ENCODE measurements around the gene MAP3K6. TPM values are rescaled to one million over a fixed set of nuclear protein-coding genes. Genes with fewer than 3 reads are reported as not detected.

MAP3K6 gene
- total and polyA plus RNA-seq, 3 experiments from 2014 or later, result 6.0 to 7.1 (median 6.9) TPM

- H3K4me3 ChIP-seq (ENCODE audit: low read length), result no peak overlapping the region
- no peak for DNase-seq
- H3K27ac ChIP-seq (ENCODE audit: low read depth, low read length), result no peak overlapping the region
- H3K27me3 ChIP-seq (ENCODE audit: insufficient read depth, low read length, poor library complexity, severe bottlenecking), result peaks cover 9% of the 10 kb centered on the region
- H3K4me3 Mint-ChIP-seq, result no peak overlapping the region
- H3K27me3 Mint-ChIP-seq, result peaks cover 4% of the 10 kb centered on the region in 2 donors
- peaks cover 7% of the 10 kb centered on the region for H3K4me1 ChIP-seq (ENCODE audit: insufficient read depth, low read length)
- POLR2A ChIA-PET, result no interaction called here
- no peaks in the 10 kb centered on the region for H3K36me3 Mint-ChIP-seq
- no peaks in the 10 kb centered on the region for H3K9me3 ChIP-seq (ENCODE audit: low read length)
- no peaks in the 10 kb centered on the region for H3K36me3 ChIP-seq (ENCODE audit: insufficient read depth, low read length)
- H3K4me1 Mint-ChIP-seq, result peaks cover 3 to 8% (median 3%) of the 10 kb centered on the region in 3 donors
- CTCF ChIA-PET, result interaction anchor here (1.9 kb wide), 1 partner anchor 70 kb away, joined by 5 read pairs; no protein-coding TSS in a partner anchor
- H3K27ac Mint-ChIP-seq, result no peak overlapping the region
- no peaks in the 10 kb centered on the region for H3K9me3 Mint-ChIP-seq
Observed at GRCh38 chr1:27316860-27317259, 49.9 kb downstream of the MAP3K6 start.

DNA sequence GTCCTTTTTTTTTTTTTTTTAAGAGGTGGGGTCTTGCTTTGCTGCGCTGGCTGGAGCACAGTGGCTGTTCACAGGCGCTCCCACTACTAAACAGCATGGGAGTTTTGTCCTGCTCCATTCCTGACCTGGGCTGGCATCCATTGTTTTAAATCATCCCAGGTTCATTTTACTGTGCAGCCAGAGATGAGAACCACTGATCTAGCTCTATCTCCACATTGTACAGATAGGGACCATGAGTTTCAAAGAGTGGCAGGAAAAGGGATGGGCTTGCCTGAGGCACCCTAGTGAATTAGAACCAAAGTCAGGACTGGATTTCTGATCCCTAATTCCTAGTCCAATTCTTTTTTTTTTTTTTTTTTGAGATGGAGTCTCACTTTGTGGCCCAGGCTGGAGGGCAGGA is 52.0 kb downstream of the MAP3K6 start:
- no peak overlapping the region for H3K4me3 Mint-ChIP-seq
- H3K9me3 ChIP-seq (ENCODE audit: low read length), result no peaks in the 10 kb centered on the region
- no peaks in the 10 kb centered on the region for H3K36me3 ChIP-seq (ENCODE audit: insufficient read depth, low read length)
- H3K9me3 Mint-ChIP-seq, result no peaks in the 10 kb centered on the region
- no peak overlapping the region for H3K27ac ChIP-seq (ENCODE audit: low read depth, low read length)
- H3K4me1 Mint-ChIP-seq, result no peaks in the 10 kb centered on the region
- ChIA-PET CTCF (no interaction called here), POLR2A (no interaction called here)
- H3K27me3 Mint-ChIP-seq, result peaks cover 0 to 2% of the 10 kb centered on the region in 2 donors
- no peak overlapping the region for H3K27ac Mint-ChIP-seq
- H3K4me3 ChIP-seq (ENCODE audit: low read length), result no peak overlapping the region
- DNase-seq, result no peak
- peaks cover 1% of the 10 kb centered on the region for H3K27me3 ChIP-seq (ENCODE audit: insufficient read depth, low read length, poor library complexity, severe bottlenecking)
- H3K36me3 Mint-ChIP-seq, result peaks cover 0 to 3% (median 0%) of the 10 kb centered on the region in 3 donors
- H3K4me1 ChIP-seq (ENCODE audit: insufficient read depth, low read length), result no peaks in the 10 kb centered on the region

- Histone ChIP-seq H3K4me3 (ENCODE audit: low read length) (no peak overlapping the region), H3K4me1 (ENCODE audit: insufficient read depth, low read length) (no peaks in the 10 kb centered on the region), H3K27ac (ENCODE audit: low read depth, low read length) (no peak overlapping the region), H3K9me3 (ENCODE audit: low read length) (no peaks in the 10 kb centered on the region), H3K36me3 (ENCODE audit: insufficient read depth, low read length) (no peaks in the 10 kb centered on the region), H3K27me3 (ENCODE audit: insufficient read depth, low read length, poor library complexity, severe bottlenecking) (no peaks in the 10 kb centered on the region)
- peaks cover 0 to 3% (median 0%) of the 10 kb centered on the region in 3 donors for H3K36me3 Mint-ChIP-seq
- H3K4me1 Mint-ChIP-seq, result no peaks in the 10 kb centered on the region
- H3K27ac Mint-ChIP-seq, result peak overlapping the region in 2 of 8 donors; percentile 33 to 49
- POLR2A ChIA-PET, result no interaction called here
- no peaks in the 10 kb centered on the region for H3K27me3 Mint-ChIP-seq
- CTCF ChIA-PET, result interaction anchor here (1.0 to 1.8 kb wide), 2 partner anchors 14 to 18 kb away, joined by 3 to 7 read pairs; no protein-coding TSS in a partner anchor
- no peaks in the 10 kb centered on the region for H3K9me3 Mint-ChIP-seq
- no peak for DNase-seq
- no peak overlapping the region for H3K4me3 Mint-ChIP-seq
Observed at GRCh38 chr1:27314169-27314568, 52.6 kb downstream of the MAP3K6 start.

- no peak for DNase-seq
- Mint-ChIP-seq H3K4me1 (no peaks in the 10 kb centered on the region), H3K36me3 (peaks cover 0 to 38% (median 8%) of the 10 kb centered on the region in 3 donors), H3K27me3 (no peaks in the 10 kb centered on the region), H3K4me3 (no peak overlapping the region), H3K27ac (peak overlapping the region in 1 of 8 donors; percentile 36), H3K9me3 (no peaks in the 10 kb centered on the region)
- ChIA-PET POLR2A (no interaction called here), CTCF (interaction anchor here (0.9 to 4.0 kb wide), 5 partner anchors 11 to 88 kb away, joined by 3 to 21 read pairs (median 4); partner anchors contain the start of gene CD164L2)
- Histone ChIP-seq H3K27ac (ENCODE audit: low read depth, low read length) (no peak overlapping the region), H3K9me3 (ENCODE audit: low read length) (no peaks in the 10 kb centered on the region), H3K4me1 (ENCODE audit: insufficient read depth, low read length) (no peaks in the 10 kb centered on the region), H3K4me3 (ENCODE audit: low read length) (no peak overlapping the region), H3K36me3 (ENCODE audit: insufficient read depth, low read length) (no peaks in the 10 kb centered on the region), H3K27me3 (ENCODE audit: insufficient read depth, low read length, poor library complexity, severe bottlenecking) (no peaks in the 10 kb centered on the region)
Observed at GRCh38 chr1:27307874-27308598, 58.7 kb downstream of the MAP3K6 start.

DNA sequence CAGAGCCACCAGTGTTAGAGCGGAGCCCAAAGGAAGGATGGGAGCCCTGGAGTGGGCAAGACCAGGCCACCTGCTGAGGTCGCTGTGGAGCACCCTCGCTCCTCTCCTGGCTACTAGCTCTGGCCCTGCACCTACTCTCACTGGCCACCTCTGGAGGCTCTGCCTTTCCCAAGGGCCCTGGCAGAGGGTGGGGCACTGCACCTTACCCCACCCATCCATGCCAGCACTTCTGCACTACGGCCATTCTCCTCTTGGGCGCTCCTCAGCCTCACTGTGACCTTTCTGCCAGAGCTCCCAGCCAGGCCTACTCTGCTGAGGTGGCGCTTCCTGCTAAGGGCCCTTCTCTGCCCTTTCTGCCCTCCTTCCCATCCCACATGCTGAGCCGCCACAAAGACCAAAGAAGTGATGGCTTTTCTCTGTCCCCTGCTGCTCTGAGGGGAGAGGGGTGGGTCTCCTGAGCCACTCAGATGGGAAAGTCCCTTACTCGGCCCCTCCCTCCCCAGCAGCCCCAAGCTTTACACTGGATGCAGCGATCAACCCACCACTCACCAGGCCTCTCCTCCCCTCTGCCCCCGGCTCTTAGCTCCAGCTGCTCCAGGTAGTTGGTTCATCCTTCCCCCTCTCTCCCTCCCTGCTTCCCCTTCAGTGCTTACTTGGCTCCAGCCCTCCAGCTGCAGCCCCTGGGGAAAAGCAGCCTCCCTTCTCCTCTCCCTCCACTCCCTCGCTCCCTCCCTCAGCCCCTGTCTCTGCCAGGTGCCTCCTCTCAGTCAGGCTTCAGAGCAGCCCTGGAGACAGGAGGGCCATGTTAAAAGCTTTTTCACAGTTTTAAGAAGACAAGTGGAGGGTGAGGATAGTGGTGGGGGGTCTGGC is 59.6 kb downstream of the MAP3K6 start:
- H3K27ac ChIP-seq (ENCODE audit: low read depth, low read length), result no peak overlapping the region
- no peaks in the 10 kb centered on the region for H3K4me1 Mint-ChIP-seq
- no peaks in the 10 kb centered on the region for H3K27me3 ChIP-seq (ENCODE audit: insufficient read depth, low read length, poor library complexity, severe bottlenecking)
- H3K4me3 Mint-ChIP-seq, result no peak overlapping the region
- no peaks in the 10 kb centered on the region for H3K36me3 ChIP-seq (ENCODE audit: insufficient read depth, low read length)
- H3K36me3 Mint-ChIP-seq, result peaks cover 0 to 46% (median 9%) of the 10 kb centered on the region in 3 donors
- DNase-seq, result no peak
- no peaks in the 10 kb centered on the region for H3K9me3 Mint-ChIP-seq
- H3K27ac Mint-ChIP-seq, result peak overlapping the region in 2 of 8 donors; percentile 36 to 88
- H3K4me3 ChIP-seq (ENCODE audit: low read length), result no peak overlapping the region
- H3K9me3 ChIP-seq (ENCODE audit: low read length), result no peaks in the 10 kb centered on the region
- no peaks in the 10 kb centered on the region for H3K27me3 Mint-ChIP-seq
- no peaks in the 10 kb centered on the region for H3K4me1 ChIP-seq (ENCODE audit: insufficient read depth, low read length)
- ChIA-PET CTCF (interaction anchor here (1.2 to 13.6 kb wide), 5 partner anchors 10 to 92 kb away, joined by 3 to 283 read pairs (median 8); partner anchors contain the start of gene CD164L2), POLR2A (interaction anchor here (0.7 kb wide), 1 partner anchor 12 kb away, joined by 11 read pairs; no protein-coding TSS in a partner anchor)

DNA sequence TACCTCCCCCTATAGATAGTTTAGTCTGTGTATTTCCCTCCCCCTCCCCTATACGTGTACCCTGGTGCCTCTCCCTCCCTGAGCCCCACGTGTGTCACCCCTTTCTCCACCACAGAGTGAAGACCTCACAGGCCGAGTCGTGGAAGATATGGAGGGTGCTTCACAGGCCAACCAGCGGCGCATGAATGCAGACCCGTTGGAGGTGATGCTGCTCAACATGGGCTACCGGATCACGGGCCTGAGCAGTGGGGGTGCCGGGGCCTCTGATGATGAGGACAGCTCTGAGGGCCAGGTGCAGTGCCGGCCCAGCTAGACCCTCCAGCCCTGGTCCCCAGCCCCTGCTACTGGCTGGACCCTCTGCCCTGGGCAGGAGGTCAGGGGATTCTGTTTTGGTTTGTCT is 60.7 kb downstream of the MAP3K6 start:
- Histone ChIP-seq H3K36me3 (ENCODE audit: insufficient read depth, low read length) (no peaks in the 10 kb centered on the region), H3K4me1 (ENCODE audit: insufficient read depth, low read length) (no peaks in the 10 kb centered on the region), H3K9me3 (ENCODE audit: low read length) (no peaks in the 10 kb centered on the region), H3K4me3 (ENCODE audit: low read length) (no peak overlapping the region), H3K27ac (ENCODE audit: low read depth, low read length) (no peak overlapping the region), H3K27me3 (ENCODE audit: insufficient read depth, low read length, poor library complexity, severe bottlenecking) (no peaks in the 10 kb centered on the region)
- Mint-ChIP-seq H3K27me3 (no peaks in the 10 kb centered on the region), H3K27ac (peak overlapping the region in 2 of 8 donors; percentile 1 to 82), H3K4me3 (no peak overlapping the region), H3K9me3 (no peaks in the 10 kb centered on the region), H3K36me3 (peaks cover 0 to 56% (median 11%) of the 10 kb centered on the region in 3 donors), H3K4me1 (no peaks in the 10 kb centered on the region)
- ChIA-PET POLR2A (no interaction called here), CTCF (interaction anchor here (1.2 to 13.6 kb wide), 4 partner anchors 9 to 93 kb away, joined by 3 to 283 read pairs (median 12); partner anchors contain the start of gene CD164L2)
- DNase-seq, result no peak
